ENCODE results near the gene DDN.

Gene DDN

DNA sequence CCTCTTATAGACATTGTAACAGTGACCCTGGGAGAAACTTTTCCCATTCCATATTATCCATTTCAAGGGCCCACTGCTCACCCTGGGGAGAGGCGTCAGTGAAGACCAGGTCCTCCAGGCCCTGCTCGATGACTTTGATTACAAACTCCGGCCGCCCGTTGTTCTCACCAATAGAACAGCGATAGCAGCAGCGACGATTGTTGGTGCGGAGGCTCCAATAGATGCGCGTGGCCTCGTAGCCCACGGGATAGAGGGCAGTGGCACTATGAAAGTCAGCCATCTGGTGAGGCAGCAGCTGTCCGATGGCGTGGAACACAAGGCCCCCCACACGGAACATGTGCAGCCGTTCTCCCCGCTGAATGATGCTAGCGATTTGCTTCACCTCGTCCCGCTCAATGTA lies 26.9 kb upstream of the DDN start:
- no peak overlapping the region for H3K4me3 ChIP-seq (ENCODE audit: low read length)
- TF ChIP-seq, protein P1, sequence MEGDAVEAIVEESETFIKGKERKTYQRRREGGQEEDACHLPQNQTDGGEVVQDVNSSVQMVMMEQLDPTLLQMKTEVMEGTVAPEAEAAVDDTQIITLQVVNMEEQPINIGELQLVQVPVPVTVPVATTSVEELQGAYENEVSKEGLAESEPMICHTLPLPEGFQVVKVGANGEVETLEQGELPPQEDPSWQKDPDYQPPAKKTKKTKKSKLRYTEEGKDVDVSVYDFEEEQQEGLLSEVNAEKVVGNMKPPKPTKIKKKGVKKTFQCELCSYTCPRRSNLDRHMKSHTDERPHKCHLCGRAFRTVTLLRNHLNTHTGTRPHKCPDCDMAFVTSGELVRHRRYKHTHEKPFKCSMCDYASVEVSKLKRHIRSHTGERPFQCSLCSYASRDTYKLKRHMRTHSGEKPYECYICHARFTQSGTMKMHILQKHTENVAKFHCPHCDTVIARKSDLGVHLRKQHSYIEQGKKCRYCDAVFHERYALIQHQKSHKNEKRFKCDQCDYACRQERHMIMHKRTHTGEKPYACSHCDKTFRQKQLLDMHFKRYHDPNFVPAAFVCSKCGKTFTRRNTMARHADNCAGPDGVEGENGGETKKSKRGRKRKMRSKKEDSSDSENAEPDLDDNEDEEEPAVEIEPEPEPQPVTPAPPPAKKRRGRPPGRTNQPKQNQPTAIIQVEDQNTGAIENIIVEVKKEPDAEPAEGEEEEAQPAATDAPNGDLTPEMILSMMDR (conservative IDR thresholded peaks at IDR 0.05; ENCODE audit: low read depth, low read length), result no peak
- DNase-seq (ENCODE audit: low read depth), result no peak

DNA sequence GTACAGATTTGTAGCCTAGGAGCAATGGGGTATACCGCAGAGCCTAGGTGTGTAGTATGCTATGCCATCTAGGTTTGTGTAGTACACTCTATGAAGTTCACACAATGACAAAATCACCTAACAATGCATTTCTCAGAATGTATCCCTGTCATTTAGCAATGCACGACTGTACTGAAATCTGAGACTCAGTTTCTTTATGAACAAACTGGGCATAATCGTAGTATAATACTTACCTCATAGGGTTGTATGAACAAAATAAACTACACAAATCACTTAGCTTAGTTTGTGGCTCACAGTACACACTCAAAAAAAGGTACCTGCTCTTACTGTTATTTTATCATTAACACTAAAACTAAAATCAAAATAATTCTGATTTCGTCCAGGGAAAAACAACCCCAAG lies 26.3 kb upstream of the DDN start:
- no peak for DNase-seq (ENCODE audit: low read depth)
- TF ChIP-seq, protein P1 (conservative IDR thresholded peaks at IDR 0.05; ENCODE audit: low read depth, low read length), result no peak
- H3K4me3 ChIP-seq (ENCODE audit: low read length), result no peak overlapping the region

DNA sequence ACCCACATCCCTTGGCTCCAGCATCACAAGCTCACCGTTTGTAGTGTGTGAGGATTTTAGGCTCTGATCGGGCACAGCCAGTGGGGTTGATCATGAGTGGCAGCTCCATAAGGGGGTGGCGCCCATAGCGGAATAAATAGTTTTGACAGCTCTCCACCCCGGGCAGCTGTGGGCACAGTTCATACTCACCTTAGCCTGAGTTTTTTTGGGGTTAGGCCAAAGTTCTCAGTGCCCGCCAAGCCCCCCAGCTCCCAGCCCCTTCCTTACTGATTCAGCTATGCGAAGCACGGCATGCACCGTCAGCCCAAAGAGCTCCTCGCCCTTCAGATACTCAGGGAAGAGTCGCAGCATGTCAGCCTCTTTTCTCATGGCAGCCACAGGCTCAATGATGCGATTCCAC lies 25.4 kb upstream of the DDN start:
- TF ChIP-seq, protein P1 (conservative IDR thresholded peaks at IDR 0.05; ENCODE audit: low read depth, low read length), result no peak
- no peak overlapping the region for H3K4me3 ChIP-seq (ENCODE audit: low read length)
- no peak for DNase-seq (ENCODE audit: low read depth)

DNA sequence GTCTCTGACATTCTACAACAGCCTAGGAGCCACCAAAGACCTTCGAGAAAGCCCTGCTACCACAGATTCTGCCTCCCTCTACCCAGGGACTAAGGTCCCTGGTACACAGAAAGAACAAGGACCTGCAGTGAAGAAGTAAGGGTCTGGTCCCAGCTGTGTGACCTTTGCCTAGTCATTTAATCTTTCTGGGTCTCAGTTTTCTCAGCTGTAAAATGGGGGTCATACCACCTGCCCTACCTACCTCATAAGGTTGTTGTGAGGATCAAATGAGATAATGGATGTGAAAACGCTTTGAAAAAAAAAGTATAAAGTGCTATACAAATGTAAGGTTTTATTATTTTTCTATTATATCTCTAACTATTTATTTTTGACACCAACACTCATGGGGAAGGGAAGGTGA lies 24.6 kb upstream of the DDN start:
- no peak for DNase-seq (ENCODE audit: low read depth)
- H3K4me3 ChIP-seq (ENCODE audit: low read length), result no peak overlapping the region
- TF ChIP-seq, protein P1 (conservative IDR thresholded peaks at IDR 0.05; ENCODE audit: low read depth, low read length), result no peak

DNA sequence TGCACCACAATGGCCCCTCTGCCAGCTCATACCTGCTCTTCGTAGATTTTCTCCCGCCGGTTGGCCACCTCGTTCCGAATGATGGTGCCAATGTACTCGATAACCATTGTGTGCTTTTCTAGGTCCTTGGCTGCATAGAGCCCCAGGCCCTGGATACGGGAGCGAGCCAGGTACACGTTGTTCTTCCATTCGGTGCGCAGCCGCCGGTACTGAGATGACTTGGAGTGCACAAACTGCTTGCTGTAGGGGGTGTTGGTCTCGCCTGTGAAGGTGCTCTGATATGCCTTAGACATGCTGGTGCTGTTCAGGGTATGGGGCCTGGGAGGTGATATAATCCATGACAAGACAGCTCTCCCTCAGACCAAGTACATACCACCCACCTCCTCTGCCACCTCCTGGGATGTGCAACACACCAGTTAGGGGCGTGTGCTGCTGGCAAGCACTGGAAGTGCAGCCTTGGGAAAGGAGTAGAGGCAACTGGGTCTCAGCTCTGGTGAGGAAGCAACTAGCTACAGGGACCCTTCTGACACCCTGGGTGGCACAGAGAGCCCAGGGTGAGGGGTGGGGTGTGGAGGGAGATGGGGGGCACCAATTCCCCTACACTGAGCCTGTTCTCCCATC lies 23.5 kb upstream of the DDN start:
- H3K4me3 ChIP-seq (ENCODE audit: low read length), result no peak overlapping the region
- DNase-seq (ENCODE audit: low read depth), result no peak
- TF ChIP-seq, protein P1 (conservative IDR thresholded peaks at IDR 0.05; ENCODE audit: low read depth, low read length), result no peak

DNA sequence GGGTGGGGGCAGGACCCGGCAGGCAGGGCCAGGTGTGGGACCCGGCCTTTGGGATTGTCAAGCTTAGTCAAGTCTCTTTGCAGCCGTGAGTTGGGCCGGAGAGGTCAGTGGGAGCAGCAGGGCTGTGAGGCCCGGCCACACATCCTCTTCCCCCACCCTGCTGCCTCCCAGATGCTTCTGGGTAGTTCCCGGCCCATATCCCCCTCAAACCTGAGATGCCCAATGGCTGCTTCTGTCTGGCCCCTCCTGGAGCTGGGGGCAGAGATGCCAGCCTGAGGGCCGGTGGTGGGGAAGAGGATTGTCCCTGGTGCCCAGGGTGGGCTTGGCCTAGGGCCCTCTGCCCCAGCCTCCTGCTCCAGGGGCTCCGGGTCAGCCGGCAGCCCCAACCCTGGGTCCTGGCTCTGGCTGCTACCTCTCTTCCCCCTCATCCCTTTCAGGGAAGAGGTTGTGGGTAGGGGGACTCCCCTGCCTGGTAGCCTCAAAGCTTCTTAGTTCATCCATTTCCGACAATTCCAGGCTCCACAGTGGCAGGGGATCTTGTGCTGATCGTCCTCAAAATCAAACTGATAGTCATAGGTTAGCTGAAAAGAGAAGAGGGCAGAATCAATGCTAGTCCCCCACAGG lies 22.2 kb upstream of the DDN start:
- no peak for DNase-seq (ENCODE audit: low read depth)
- no peak overlapping the region for H3K4me3 ChIP-seq (ENCODE audit: low read length)
- TF ChIP-seq, protein P1 (conservative IDR thresholded peaks at IDR 0.05; ENCODE audit: low read depth, low read length), result no peak

DNA sequence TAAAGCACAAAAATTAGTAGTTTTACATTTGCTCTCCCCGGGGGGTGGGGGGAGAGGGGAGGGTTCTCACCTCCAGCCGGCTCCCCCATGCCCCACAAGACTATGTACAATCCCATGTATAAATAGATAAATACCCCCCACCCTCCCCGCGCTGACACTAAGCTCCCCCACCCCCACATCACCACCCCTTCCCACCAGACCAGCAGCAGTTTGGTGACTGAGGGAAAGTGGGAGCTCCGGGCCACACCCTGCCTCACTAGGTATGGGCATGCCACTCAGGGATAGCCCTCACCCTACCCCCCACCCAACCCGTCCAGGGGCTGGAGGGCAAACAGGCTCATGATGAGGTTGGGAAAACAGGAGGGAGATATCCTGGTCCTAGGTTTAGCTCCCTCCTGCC lies 21.3 kb upstream of the DDN start:
- TF ChIP-seq, protein P1 (conservative IDR thresholded peaks at IDR 0.05; ENCODE audit: low read depth, low read length), result no peak
- H3K4me3 ChIP-seq (ENCODE audit: low read length), result no peak overlapping the region
- no peak for DNase-seq (ENCODE audit: low read depth)
